Lung (tissue), 12 donors: ENCODE measurements around the gene SH3PXD2B. TPM values are rescaled to one million over a fixed set of nuclear protein-coding genes. Genes with fewer than 3 reads are reported as not detected.

Source experiments
- ATAC-seq: fragments of 200-7000 bp; cut with Tn5 transposase; one replicate; pipeline ENCODE4 v1.9.1; 2020; ENCODE audit warnings: moderate number of reproducible peaks; ENCODE audit not compliant: insufficient read depth, low FRiP score
- DNase-seq, 3 donors: peaks; one replicate each; pipeline ENCODE4 v3.0.0-alpha.2; 2013 to 2017
- H3K27ac ChIP-seq, 2 donors: one replicate each; pipeline ENCODE4 v1.5.1; 2013; ENCODE audit warnings: mild to moderate bottlenecking in 2 of 2, moderate library complexity in 2 of 2, control low read depth in 1 of 2, inconsistent platforms in 1 of 2, low read depth in 1 of 2, low read length in 1 of 2
- H3K27me3 ChIP-seq, 3 donors: one replicate each; pipeline ENCODE4 v1.5.1; 2013; ENCODE audit warnings: low read length in 2 of 3; ENCODE audit not compliant: control insufficient read depth in 3 of 3, insufficient read depth in 3 of 3
- H3K36me3 ChIP-seq, 4 donors: one replicate each; pipeline ENCODE4 v1.5.1; 2013; ENCODE audit warnings: low read length in 4 of 4, mild to moderate bottlenecking in 1 of 4, moderate library complexity in 1 of 4; ENCODE audit not compliant: control insufficient read depth in 4 of 4, insufficient read depth in 4 of 4
- H3K4me1 ChIP-seq, 5 donors: one replicate each; pipeline ENCODE4 v1.5.1; 2013; ENCODE audit warnings: low read length in 5 of 5, mild to moderate bottlenecking in 2 of 5, moderate library complexity in 1 of 5; ENCODE audit not compliant: control insufficient read depth in 5 of 5, insufficient read depth in 5 of 5
- H3K4me3 ChIP-seq: one replicate; pipeline ENCODE4 v1.5.1; 2013; ENCODE audit warnings: mild to moderate bottlenecking, control low read depth, moderate library complexity
- H3K9ac ChIP-seq, 2 donors: one replicate each; pipeline ENCODE4 v1.5.1; 2013; ENCODE audit warnings: low read length in 2 of 2, control low read depth in 1 of 2; ENCODE audit not compliant: insufficient read depth in 1 of 2
- H3K9me3 ChIP-seq, 4 donors: one replicate each; pipeline ENCODE4 v1.5.1; 2013; ENCODE audit warnings: low read length in 3 of 4, mild to moderate bottlenecking in 1 of 4, moderate library complexity in 1 of 4; ENCODE audit not compliant: control insufficient read depth in 4 of 4, insufficient read depth in 3 of 4
- CTCF ChIP-seq: IDR thresholded peaks from 2 replicates; pipeline ENCODE4 v1.5.1; 2012; ENCODE audit warnings: mild to moderate bottlenecking; ENCODE audit errors: control extremely low read depth, extremely low read depth
- WGBS, 2 donors: extraction: QIAGEN DNeasy Blood & Tissue Kit; methylation state at CpG; one replicate each; pipeline ENCODE4 v1.1.7; 2013; 5-methylcytosine and 5-hydroxymethylcytosine counted together
- polyA plus RNA-seq, 2 donors: library from polyadenylated mRNA; stranded (reverse); fragments of 200-250 nt; gene quantifications; one replicate each; pipeline ENCODE4 v1.2.1, GENCODE V29; 2013
- total RNA-seq, 2 donors: library from RNA; depleted of rRNA in 1 of 2; stranded (reverse); fragments of >200 nt in 1 of 2; gene quantifications; one replicate each; pipeline ENCODE4 v1.2.1, GENCODE V29; 2014 to 2021
- donor health status: control.
- donor health status: control.
- donor health status: Bipolar disorder and iron deficiency.
- donor health status: healthy.
- donor health status: DM: yes; HTN: yes; CAD: no.

Gene SH3PXD2B
- total and polyA plus RNA-seq, 4 donors = 8.0 to 56.0 (median 21.4) TPM

- ATAC-seq (no peak), DNase-seq (peak; percentile 89 to 97 (median 97))
- no peak overlapping the region for H3K27ac ChIP-seq
- H3K27me3 ChIP-seq = no peaks in the 10 kb centered on the region
- peaks cover 0 to 17% (median 0%) of the 10 kb centered on the region in 4 donors for H3K36me3 ChIP-seq
- H3K4me3 ChIP-seq = no peak overlapping the region
- H3K9me3 ChIP-seq = no peaks in the 10 kb centered on the region
- peaks cover 0 to 40% (median 4%) of the 10 kb centered on the region in 5 donors for H3K4me1 ChIP-seq
- peak overlapping the region in 1 of 2 donors; percentile 80 for H3K9ac ChIP-seq
- TF ChIP-seq CTCF = no peak
- 81% methylated on average over 4 of the region's 4 CpGs for WGBS, 2 donors
These were observed 173.4 kb downstream of the SH3PXD2B start for GRCh38 chr5:172280929-172281328.

GRCh38 chr5:172280317-172280716 is 174.0 kb downstream of the SH3PXD2B start:
- no peak for TF ChIP-seq CTCF
- H3K27ac ChIP-seq = no peak overlapping the region
- DNase-seq = peak in 1 of 3 donors; percentile 18
- 84 to 91% methylated on average over 5 of the region's 5 CpGs for whole genome bisulfite sequencing, 2 donors
- ATAC-seq = no peak
- H3K27me3 ChIP-seq = no peaks in the 10 kb centered on the region
- H3K4me3 ChIP-seq = no peak overlapping the region
- peak overlapping the region in 1 of 2 donors; percentile 2 for H3K9ac ChIP-seq
- H3K9me3 ChIP-seq = no peaks in the 10 kb centered on the region
- H3K4me1 ChIP-seq = peaks cover 0 to 37% (median 7%) of the 10 kb centered on the region in 5 donors
- peaks cover 0 to 17% (median 0%) of the 10 kb centered on the region in 4 donors for H3K36me3 ChIP-seq

- 96 to 98% methylated on average over 9 of the region's 9 CpGs for WGBS, 2 donors
- Histone ChIP-seq H3K27ac (no peak overlapping the region), H3K27me3 (no peaks in the 10 kb centered on the region), H3K36me3 (peaks cover 0 to 17% (median 0%) of the 10 kb centered on the region in 4 donors), H3K9me3 (no peaks in the 10 kb centered on the region), H3K4me3 (no peak overlapping the region), H3K4me1 (peaks cover 0 to 29% (median 9%) of the 10 kb centered on the region in 5 donors), H3K9ac (no peak overlapping the region)
- no peak for TF ChIP-seq CTCF
- ATAC-seq (no peak), DNase-seq (no peak)
These were observed 176.0 kb downstream of the SH3PXD2B start for GRCh38 chr5:172278356-172278755.

GRCh38 chr5:172276214-172276613 is 178.1 kb downstream of the SH3PXD2B start:
- Histone ChIP-seq H3K27me3 (no peaks in the 10 kb centered on the region), H3K4me1 (peaks cover 0 to 20% (median 8%) of the 10 kb centered on the region in 5 donors), H3K27ac (no peak overlapping the region), H3K4me3 (no peak overlapping the region), H3K9ac (no peak overlapping the region), H3K9me3 (no peaks in the 10 kb centered on the region), H3K36me3 (peaks cover 0 to 17% (median 0%) of the 10 kb centered on the region in 4 donors)
- TF ChIP-seq CTCF = no peak
- ATAC-seq (no peak), DNase-seq (no peak)
- WGBS, 2 donors = 76 to 77% methylated on average over 3 of the region's 3 CpGs
